ENCODE results near the gene GPN1.
"Not testable (repeated sequence)": the region's sequence is repeated elsewhere in the genome, so short reads cannot be mapped to it uniquely, and the experiment has no call there.

GRCh38 chr2:27682334-27682771, 53.5 kb downstream of the GPN1 start:
- TF ChIP-seq CTCF (conservative IDR thresholded peaks at IDR 0.05); ZFX (IDR thresholded peaks at IDR 0.05): not testable (repeated sequence)
